ENCODE measurements around the gene ISG15.
"Not testable (repeated sequence)": the region's sequence is repeated elsewhere in the genome, so short reads cannot be mapped to it uniquely, and the experiment has no call there.

Gene ISG15

GRCh38 chr1:993379-993995 is 19.8 kb upstream of the ISG15 start:
- ChIA-PET CTCF (interaction anchor here (0.7 to 7.2 kb wide), 7 partner anchors 9 to 89 kb away, joined by 3 to 86 read pairs (median 4); partner anchors contain the start of gene PERM1), POLR2A (no interaction called here)
- no peak for DNase-seq (ENCODE audit: low read depth, low spot score)
- H3K4me3 ChIP-seq (ENCODE audit: low read depth, low read length), result no peak overlapping the region
- no peak for TF ChIP-seq CTCF (IDR thresholded peaks at IDR 0.05; ENCODE audit: insufficient read depth, low read length, missing control alignments)

GRCh38 chr1:994546-994945 is 18.8 kb upstream of the ISG15 start:
- CTCF ChIA-PET, result interaction anchor here (0.9 to 7.2 kb wide), 4 partner anchors 9 to 90 kb away, joined by 4 to 86 read pairs (median 4); partner anchors contain the start of gene PERM1
- DNase-seq (ENCODE audit: low read depth, low spot score); POLR2A ChIA-PET; H3K4me3 ChIP-seq (ENCODE audit: low read depth, low read length): not testable (repeated sequence)

- TF ChIP-seq CTCF (IDR thresholded peaks at IDR 0.05; ENCODE audit: insufficient read depth, low read length, missing control alignments), result no peak
- no peak overlapping the region for H3K4me3 ChIP-seq (ENCODE audit: low read depth, low read length)
- ChIA-PET CTCF (interaction anchor here (1.6 to 9.5 kb wide), 5 partner anchors 7 to 68 kb away, joined by 4 to 101 read pairs (median 5); partner anchors contain the start of gene PERM1), POLR2A (no interaction called here)
- no peak for DNase-seq (ENCODE audit: low read depth, low spot score)
Measured at GRCh38 chr1:995665-996633, 17.3 kb upstream of the ISG15 start.

- TF ChIP-seq CTCF (IDR thresholded peaks at IDR 0.05; ENCODE audit: insufficient read depth, low read length, missing control alignments), result no peak
- no peak for DNase-seq (ENCODE audit: low read depth, low spot score)
- no peak overlapping the region for H3K4me3 ChIP-seq (ENCODE audit: low read depth, low read length)
- POLR2A ChIA-PET, result interaction anchor here (0.7 kb wide), 1 partner anchor 363 kb away, joined by 3 read pairs; no protein-coding TSS in a partner anchor
- CTCF ChIA-PET, result interaction anchor here (0.7 to 9.5 kb wide), 7 partner anchors 14 to 67 kb away, joined by 3 to 101 read pairs (median 4); partner anchors contain the start of genes PERM1 and PLEKHN1
Measured at GRCh38 chr1:996851-997712, 16.2 kb upstream of the ISG15 start.

- CTCF ChIA-PET, result interaction anchor here (0.7 to 9.5 kb wide), 7 partner anchors 14 to 66 kb away, joined by 3 to 101 read pairs (median 4); partner anchors contain the start of genes PERM1 and PLEKHN1
- POLR2A ChIA-PET, result interaction anchor here (0.7 kb wide), 1 partner anchor 363 kb away, joined by 3 read pairs; no protein-coding TSS in a partner anchor
- DNase-seq (ENCODE audit: low read depth, low spot score), result no peak
- H3K4me3 ChIP-seq (ENCODE audit: low read depth, low read length), result no peak overlapping the region
- no peak for TF ChIP-seq CTCF (IDR thresholded peaks at IDR 0.05; ENCODE audit: insufficient read depth, low read length, missing control alignments)
Measured at GRCh38 chr1:997713-997992, 15.6 kb upstream of the ISG15 start.

Data from AG04449 (cell line).